H9 (cell line): ENCODE measurements around the gene PET100. TPM values are rescaled to one million over a fixed set of nuclear protein-coding genes. Genes with fewer than 3 reads are reported as not detected.

Experiments
- DNase-seq: peaks from one replicate; pipeline ENCODE4 v3.0.0-alpha.2; 2017
- H2AFZ ChIP-seq: one replicate; pipeline ENCODE4 v1.6.1; 2013; ENCODE audit warnings: mild to moderate bottlenecking, low read length, control low read depth, moderate library complexity
- H2AK5ac ChIP-seq: 2 replicates; pipeline ENCODE4 v1.6.1; 2013; ENCODE audit warnings: low read length, control low read depth, mixed read lengths; ENCODE audit not compliant: insufficient read length
- H2BK120ac ChIP-seq: one replicate; pipeline ENCODE4 v1.6.1; 2013; ENCODE audit warnings: low read depth, mild to moderate bottlenecking, low read length, control low read depth, inconsistent platforms; ENCODE audit not compliant: poor library complexity, severe bottlenecking
- H2BK12ac ChIP-seq: 2 replicates; pipeline ENCODE4 v1.6.1; 2013; ENCODE audit warnings: low read length, control low read depth, mixed read lengths, low read depth; ENCODE audit not compliant: insufficient read length
- H2BK15ac ChIP-seq: 2 replicates; pipeline ENCODE4 v1.6.1; 2013; ENCODE audit warnings: low read depth, low read length, control low read depth
- H2BK20ac ChIP-seq: one replicate; pipeline ENCODE4 v1.6.1; 2013; ENCODE audit warnings: low read depth, mild to moderate bottlenecking, low read length, control low read depth, inconsistent platforms; ENCODE audit not compliant: poor library complexity, severe bottlenecking
- H2BK5ac ChIP-seq: 2 replicates; pipeline ENCODE4 v1.6.1; 2013; ENCODE audit warnings: low read length, control low read depth, mixed read lengths; ENCODE audit not compliant: insufficient read length
- H3K14ac ChIP-seq: 2 replicates; pipeline ENCODE4 v1.6.1; 2013; ENCODE audit warnings: low read length, control low read depth; ENCODE audit not compliant: insufficient read depth
- H3K18ac ChIP-seq: 2 replicates; pipeline ENCODE4 v1.6.1; 2013; ENCODE audit warnings: low read depth, mild to moderate bottlenecking, mixed read lengths, low read length, control low read depth; ENCODE audit not compliant: insufficient read length
- H3K23ac ChIP-seq: 2 replicates; pipeline ENCODE4 v1.6.1; 2013; ENCODE audit warnings: low read length, control low read depth, mixed read lengths, low read depth; ENCODE audit not compliant: insufficient read length
- H3K23me2 ChIP-seq: 2 replicates; pipeline ENCODE4 v1.6.1; 2013; ENCODE audit warnings: low read depth, mild to moderate bottlenecking, mixed read lengths, low read length, control low read depth; ENCODE audit not compliant: insufficient read length, poor library complexity, severe bottlenecking
- H3K27ac ChIP-seq: 2 replicates; pipeline ENCODE4 v1.5.1; 2013; ENCODE audit warnings: low read length, control low read depth, mixed read lengths, low read depth; ENCODE audit not compliant: insufficient read length
- H3K27me3 ChIP-seq: 2 replicates; pipeline ENCODE4 v1.6.1; 2013; ENCODE audit warnings: low read length, control low read depth, inconsistent platforms; ENCODE audit not compliant: insufficient read depth
- H3K4ac ChIP-seq: 2 replicates; pipeline ENCODE4 v1.6.1; 2013; ENCODE audit warnings: low read depth, mild to moderate bottlenecking, control low read depth, inconsistent platforms, low read length, moderate library complexity
- H3K4me1 ChIP-seq: 2 replicates; pipeline ENCODE4 v1.6.1; 2013; ENCODE audit warnings: low read length, control low read depth, inconsistent platforms; ENCODE audit not compliant: insufficient read depth
- H3K4me2 ChIP-seq: 2 replicates; pipeline ENCODE4 v1.6.1; 2013; ENCODE audit warnings: low read length, control low read depth, mixed read lengths; ENCODE audit not compliant: insufficient read length, insufficient read depth
- H3K56ac ChIP-seq: 2 replicates; pipeline ENCODE4 v1.6.1; 2013; ENCODE audit warnings: low read depth, mild to moderate bottlenecking, mixed read lengths, low read length, control low read depth; ENCODE audit not compliant: insufficient read length
- H3K79me1 ChIP-seq: 2 replicates; pipeline ENCODE4 v1.6.1; 2013; ENCODE audit warnings: low read depth, mild to moderate bottlenecking, moderate library complexity, low read length, control low read depth, inconsistent platforms; ENCODE audit not compliant: insufficient read depth, poor library complexity, severe bottlenecking
- H3K79me2 ChIP-seq: 2 replicates; pipeline ENCODE4 v1.6.1; 2013; ENCODE audit warnings: low read length, control low read depth, inconsistent platforms; ENCODE audit not compliant: insufficient read depth
- H3K9ac ChIP-seq: 2 replicates; pipeline ENCODE4 v1.6.1; 2013; ENCODE audit warnings: low read length, control low read depth, mixed read lengths; ENCODE audit not compliant: insufficient read length; ENCODE audit errors: extremely low read depth
- H3K9me3 ChIP-seq: one replicate; pipeline ENCODE4 v1.6.1; 2013; ENCODE audit warnings: low read depth, low read length, inconsistent platforms; ENCODE audit not compliant: control insufficient read depth
- H3T11ph ChIP-seq: one replicate; pipeline ENCODE4 v1.6.1; 2013; ENCODE audit warnings: mild to moderate bottlenecking, low read length, control low read depth, inconsistent platforms
- H4K20me1 ChIP-seq: one replicate; pipeline ENCODE4 v1.6.1; 2013; ENCODE audit not compliant: control insufficient read depth, insufficient read length, insufficient read depth
- H4K5ac ChIP-seq: 2 replicates; pipeline ENCODE4 v1.6.1; 2013; ENCODE audit warnings: low read depth, mild to moderate bottlenecking, mixed read lengths, low read length, control low read depth; ENCODE audit not compliant: insufficient read length
- H4K8ac ChIP-seq: replicated peaks from 2 replicates; pipeline ENCODE4 v1.6.1; 2013; ENCODE audit warnings: low read length, control low read depth, mixed read lengths, low read depth; ENCODE audit not compliant: insufficient read length
- H4K91ac ChIP-seq: 2 replicates; pipeline ENCODE4 v1.6.1; 2013; ENCODE audit warnings: low read depth, mild to moderate bottlenecking, moderate library complexity, mixed read lengths, low read length, control low read depth; ENCODE audit not compliant: insufficient read length
- H3K27ac Mint-ChIP-seq, 3 experiments: 2 replicates in 2 of 3; 3 replicates in 1 of 3; pipeline ENCODE4 v1.8.0; 2020 to 2021; ENCODE audit warnings: mixed read lengths in 3 of 3, mild to moderate bottlenecking in 1 of 3, moderate library complexity in 1 of 3
- H3K27me3 Mint-ChIP-seq: 2 replicates; pipeline ENCODE4 v1.8.0; 2021; ENCODE audit warnings: low read depth, mild to moderate bottlenecking, moderate library complexity, mixed read lengths
- H3K36me3 Mint-ChIP-seq, 3 experiments: 2 replicates in 2 of 3; 3 replicates in 1 of 3; pipeline ENCODE4 v1.8.0; 2020 to 2021; ENCODE audit warnings: low read depth in 3 of 3, mixed read lengths in 3 of 3; ENCODE audit not compliant: insufficient read depth in 1 of 3
- H3K4me1 Mint-ChIP-seq, 2 experiments: 2 replicates each; pipeline ENCODE4 v1.8.0; 2020; ENCODE audit warnings: mixed read lengths in 2 of 2
- H3K4me3 Mint-ChIP-seq, 2 experiments: 2 replicates in 1 of 2; 3 replicates in 1 of 2; pipeline ENCODE4 v1.8.0; 2020 to 2021; ENCODE audit warnings: mild to moderate bottlenecking in 2 of 2, mixed read lengths in 2 of 2, moderate library complexity in 1 of 2
- H3K9me3 Mint-ChIP-seq, 2 experiments: 2 replicates in 1 of 2; 3 replicates in 1 of 2; pipeline ENCODE4 v1.8.0; 2020; ENCODE audit warnings: mild to moderate bottlenecking in 2 of 2, mixed read lengths in 2 of 2, moderate library complexity in 1 of 2
- WGBS: extraction: QIAGEN DNeasy Blood & Tissue Kit; methylation state at CpG from one replicate; pipeline ENCODE4 v1.1.7; 2013; ENCODE audit warnings: missing lambda C conversion rate, low lambda C conversion rate, mixed read lengths; ENCODE audit not compliant: insufficient read length; ENCODE audit errors: extremely low coverage; 5-methylcytosine and 5-hydroxymethylcytosine counted together
- total RNA-seq: library from RNA; stranded (reverse); gene quantifications from 2 replicates; pipeline ENCODE4 v1.2.1, GENCODE V29; 2021
- TF ChIP-seq, protein P1 (sequence below): fragments of 200-600 bp; sonication (generic); conservative IDR thresholded peaks from 3 replicates; pipeline ENCODE4 v1.8.0; 2021; ENCODE audit warnings: antibody characterized with exemption, mild to moderate bottlenecking

The PET100 gene
- total RNA-seq, 1 experiment from 2014 or later, result 129 TPM

DNA sequence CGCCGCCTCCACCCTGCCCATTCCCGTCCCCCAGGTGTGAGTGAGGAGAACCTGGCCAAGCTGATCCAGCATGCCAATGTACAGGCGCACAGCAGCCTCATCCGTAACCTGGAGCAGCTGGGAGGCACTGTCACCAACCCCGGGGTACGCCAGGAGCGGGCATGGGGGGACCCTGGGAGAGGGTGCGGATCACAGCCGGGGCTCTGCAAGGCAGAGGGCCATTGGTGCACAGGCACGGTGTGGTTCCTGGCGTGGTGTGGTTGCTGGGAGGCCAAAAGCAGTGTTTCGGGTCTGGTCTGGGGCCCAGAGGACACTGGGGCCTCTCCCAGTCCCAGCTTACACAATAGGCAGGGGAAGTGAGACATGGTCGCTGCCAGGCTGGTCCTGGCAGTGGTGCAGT, 15.6 kb downstream of the PET100 start:
- Mint-ChIP-seq H3K27ac (no peak overlapping the region), H3K36me3 (peaks cover 2 to 18% (median 11%) of the 10 kb centered on the region in 3 experiments), H3K4me3 (no peak overlapping the region), H3K9me3 (no peaks in the 10 kb centered on the region; a peak in 1 of 5 replicates), H3K27me3 (peaks cover 7% of the 10 kb centered on the region), H3K4me1 (peaks cover 0 to 8% of the 10 kb centered on the region in 2 experiments; a peak in 2 of 4 replicates)
- Histone ChIP-seq H3K56ac (no peak overlapping the region), H3T11ph (no peak overlapping the region), H3K9ac (no peak overlapping the region), H3K79me1 (no peaks in the 10 kb centered on the region), H3K23me2 (no peaks in the 10 kb centered on the region), H3K9me3 (no peaks in the 10 kb centered on the region), H4K91ac (no peak overlapping the region), H3K4ac (no peak overlapping the region), H2BK5ac (no peak overlapping the region), H2BK120ac (no peak overlapping the region), H3K4me1 (no peaks in the 10 kb centered on the region), H3K18ac (no peak overlapping the region), H2AFZ (no peak overlapping the region), H3K23ac (no peak overlapping the region), H2AK5ac (no peak overlapping the region), H4K8ac (no peak overlapping the region), H2BK12ac (no peak overlapping the region), H2BK15ac (peak overlapping the region; percentile 27; the same call in 1 of the 2 replicates), H3K4me2 (no peak overlapping the region), H3K27me3 (no peaks in the 10 kb centered on the region), H3K79me2 (no peaks in the 10 kb centered on the region), H3K27ac (no peak overlapping the region), H4K5ac (no peak overlapping the region), H3K14ac (no peak overlapping the region; the same call in 1 of the 2 replicates), H4K20me1 (no peaks in the 10 kb centered on the region), H2BK20ac (no peak overlapping the region)
- no peak for DNase-seq
- TF ChIP-seq, protein P1, sequence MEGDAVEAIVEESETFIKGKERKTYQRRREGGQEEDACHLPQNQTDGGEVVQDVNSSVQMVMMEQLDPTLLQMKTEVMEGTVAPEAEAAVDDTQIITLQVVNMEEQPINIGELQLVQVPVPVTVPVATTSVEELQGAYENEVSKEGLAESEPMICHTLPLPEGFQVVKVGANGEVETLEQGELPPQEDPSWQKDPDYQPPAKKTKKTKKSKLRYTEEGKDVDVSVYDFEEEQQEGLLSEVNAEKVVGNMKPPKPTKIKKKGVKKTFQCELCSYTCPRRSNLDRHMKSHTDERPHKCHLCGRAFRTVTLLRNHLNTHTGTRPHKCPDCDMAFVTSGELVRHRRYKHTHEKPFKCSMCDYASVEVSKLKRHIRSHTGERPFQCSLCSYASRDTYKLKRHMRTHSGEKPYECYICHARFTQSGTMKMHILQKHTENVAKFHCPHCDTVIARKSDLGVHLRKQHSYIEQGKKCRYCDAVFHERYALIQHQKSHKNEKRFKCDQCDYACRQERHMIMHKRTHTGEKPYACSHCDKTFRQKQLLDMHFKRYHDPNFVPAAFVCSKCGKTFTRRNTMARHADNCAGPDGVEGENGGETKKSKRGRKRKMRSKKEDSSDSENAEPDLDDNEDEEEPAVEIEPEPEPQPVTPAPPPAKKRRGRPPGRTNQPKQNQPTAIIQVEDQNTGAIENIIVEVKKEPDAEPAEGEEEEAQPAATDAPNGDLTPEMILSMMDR, result no peak
- WGBS, result no CpG with 5 or more reads among the region's 14 CpGs
